ENCODE data around the gene TCF19. TPM values are rescaled to one million over a fixed set of nuclear protein-coding genes. Genes with fewer than 3 reads are reported as not detected.
A peak's percentile ranks its signal among the peaks of the same experiment; 100 is the strongest.
"Not testable (repeated sequence)": the region's sequence is repeated elsewhere in the genome, so short reads cannot be mapped to it uniquely, and the experiment has no call there.

Gene TCF19
- polyA plus RNA-seq, 12 donors, result 8.7 to 16.3 (median 11.0) TPM; not detected in 1

GRCh38 chr6:31179896-31180295 is 21.5 kb downstream of the TCF19 start:
- DNase-seq, result no peak

DNA sequence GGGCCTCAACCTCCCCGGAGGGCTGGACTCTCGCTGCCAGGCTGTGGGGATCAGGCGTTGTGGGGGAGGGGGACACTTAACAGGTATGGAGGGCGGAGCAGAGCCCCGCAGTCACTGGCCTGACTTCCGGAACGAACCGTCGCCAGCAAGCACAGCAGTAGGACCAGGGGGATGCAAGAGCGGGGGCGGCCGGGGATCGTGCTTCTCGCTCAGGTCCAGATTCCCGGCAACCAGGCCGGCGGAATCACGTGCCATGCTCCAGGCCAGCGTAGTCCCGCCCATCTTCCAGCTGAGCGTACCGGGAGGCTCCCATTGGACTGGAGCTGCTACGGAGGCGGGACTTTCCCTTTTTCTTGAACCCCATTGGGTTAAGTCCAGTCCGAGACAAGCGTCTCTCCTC is 22.1 kb downstream of the TCF19 start:
- peak; percentile 53 for DNase-seq

DNA sequence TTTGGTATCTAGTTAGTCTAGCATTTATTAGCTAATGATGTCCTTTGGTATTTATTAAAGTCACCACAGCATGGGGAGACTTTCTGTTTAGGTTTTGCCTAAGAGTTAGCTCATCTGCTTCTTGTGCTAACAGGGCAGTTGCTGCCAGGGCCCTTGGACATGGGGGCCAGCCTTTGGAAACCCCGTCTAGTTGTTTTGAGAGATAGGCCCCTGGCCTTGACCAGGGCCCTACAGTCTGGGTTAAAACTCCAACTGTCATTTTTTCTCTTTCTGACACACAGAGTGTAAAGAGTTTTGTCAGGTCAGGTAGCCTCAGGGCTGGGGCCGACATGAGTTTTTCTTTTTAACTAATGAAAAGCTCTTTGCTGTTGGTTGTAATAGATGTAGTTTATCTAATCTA is 24.9 kb downstream of the TCF19 start:
- DNase-seq, result not testable (repeated sequence)

GRCh38 chr6:31183859-31184258 is 25.5 kb downstream of the TCF19 start:
- DNase-seq, result not testable (repeated sequence)

GRCh38 chr6:31185695-31186051 is 27.3 kb downstream of the TCF19 start:
- not testable (repeated sequence) for DNase-seq

- DNase-seq, result no peak
Measured at GRCh38 chr6:31186052-31186734, 27.8 kb downstream of the TCF19 start.

- DNase-seq, result no peak
Measured at GRCh38 chr6:31187780-31188194, 29.4 kb downstream of the TCF19 start.

DNA sequence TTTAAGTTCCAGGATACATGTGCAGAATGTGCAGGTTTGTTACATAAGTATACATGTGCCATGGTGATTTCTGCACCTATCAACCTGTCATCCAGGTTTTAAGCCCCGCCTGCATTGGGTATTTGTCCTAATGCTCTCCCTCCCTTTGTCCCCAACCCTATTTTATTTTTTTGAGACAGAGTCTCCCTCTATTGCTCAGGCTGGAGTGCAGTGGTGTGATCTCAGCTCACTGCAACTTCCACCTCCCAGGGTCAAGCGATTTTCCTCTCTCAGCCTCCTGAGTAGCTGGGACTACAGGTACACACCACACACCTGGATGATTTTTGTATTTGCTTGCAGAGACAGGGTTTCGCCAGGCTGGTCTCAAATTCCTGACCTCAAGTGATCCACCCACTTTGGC is 30.8 kb downstream of the TCF19 start:
- DNase-seq, result not testable (repeated sequence)

DNA sequence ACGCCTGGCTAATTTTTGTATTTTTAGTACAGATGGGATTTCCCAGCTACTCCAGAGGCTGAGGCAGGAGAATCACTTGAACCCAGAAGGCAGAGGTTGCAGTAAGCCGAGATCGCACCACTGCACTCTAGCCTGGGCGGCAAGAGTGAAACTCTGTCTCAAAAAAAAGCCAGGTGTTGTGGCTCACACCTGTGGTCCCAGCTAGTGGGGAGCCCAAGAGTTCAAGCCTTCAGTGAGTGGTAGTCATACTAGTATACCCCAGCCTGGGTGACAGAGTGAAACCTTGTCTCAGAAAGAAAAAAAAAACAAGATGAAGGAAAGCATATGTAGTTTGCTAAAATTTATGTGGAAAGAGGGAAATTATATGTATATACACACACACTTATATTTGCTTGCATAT is 32.1 kb downstream of the TCF19 start:
- DNase-seq, result no peak

GRCh38 chr6:31192431-31193105 is 34.2 kb downstream of the TCF19 start:
- DNase-seq, result peak; percentile 57

GRCh38 chr6:31193206-31193605 is 34.8 kb downstream of the TCF19 start:
- DNase-seq, result no peak

- no peak for DNase-seq
Measured at GRCh38 chr6:31194061-31194834, 35.9 kb downstream of the TCF19 start.

DNA sequence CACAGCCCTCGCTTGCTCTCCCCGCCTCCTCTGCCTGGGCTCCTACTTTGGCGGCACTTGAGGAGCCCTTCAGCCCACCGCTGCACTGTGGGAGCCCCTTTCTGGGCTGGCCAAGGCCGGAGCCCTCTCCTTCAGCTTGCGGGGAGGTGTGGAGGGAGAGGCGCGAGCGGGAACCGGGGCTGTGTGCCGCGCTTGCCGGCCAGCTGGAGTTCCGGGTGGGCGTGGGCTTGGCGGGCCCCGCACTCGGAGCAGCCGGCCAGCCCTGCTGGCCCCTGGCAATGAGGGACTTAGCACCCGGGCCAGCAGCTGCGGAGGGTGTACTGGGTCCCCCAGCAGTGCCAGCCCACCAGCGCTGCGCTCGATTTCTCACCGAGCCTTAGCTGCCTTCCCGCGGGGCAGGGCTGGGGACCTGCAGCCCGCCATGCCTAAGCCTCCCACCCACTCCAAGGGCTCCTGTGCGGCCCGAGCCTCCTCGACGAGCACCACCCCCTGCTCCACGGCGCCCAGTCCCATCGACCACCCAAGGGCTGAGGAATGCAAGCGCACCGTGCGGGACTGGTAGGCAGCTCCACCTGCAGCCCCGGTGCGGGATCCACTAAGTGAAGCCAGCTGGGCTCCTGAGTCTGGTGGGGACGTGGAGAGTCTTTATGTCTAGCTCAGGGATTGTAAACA is 37.1 kb downstream of the TCF19 start:
- DNase-seq, result not testable (repeated sequence)

GRCh38 chr6:31196251-31197022 is 38.0 kb downstream of the TCF19 start:
- not testable (repeated sequence) for DNase-seq

DNA sequence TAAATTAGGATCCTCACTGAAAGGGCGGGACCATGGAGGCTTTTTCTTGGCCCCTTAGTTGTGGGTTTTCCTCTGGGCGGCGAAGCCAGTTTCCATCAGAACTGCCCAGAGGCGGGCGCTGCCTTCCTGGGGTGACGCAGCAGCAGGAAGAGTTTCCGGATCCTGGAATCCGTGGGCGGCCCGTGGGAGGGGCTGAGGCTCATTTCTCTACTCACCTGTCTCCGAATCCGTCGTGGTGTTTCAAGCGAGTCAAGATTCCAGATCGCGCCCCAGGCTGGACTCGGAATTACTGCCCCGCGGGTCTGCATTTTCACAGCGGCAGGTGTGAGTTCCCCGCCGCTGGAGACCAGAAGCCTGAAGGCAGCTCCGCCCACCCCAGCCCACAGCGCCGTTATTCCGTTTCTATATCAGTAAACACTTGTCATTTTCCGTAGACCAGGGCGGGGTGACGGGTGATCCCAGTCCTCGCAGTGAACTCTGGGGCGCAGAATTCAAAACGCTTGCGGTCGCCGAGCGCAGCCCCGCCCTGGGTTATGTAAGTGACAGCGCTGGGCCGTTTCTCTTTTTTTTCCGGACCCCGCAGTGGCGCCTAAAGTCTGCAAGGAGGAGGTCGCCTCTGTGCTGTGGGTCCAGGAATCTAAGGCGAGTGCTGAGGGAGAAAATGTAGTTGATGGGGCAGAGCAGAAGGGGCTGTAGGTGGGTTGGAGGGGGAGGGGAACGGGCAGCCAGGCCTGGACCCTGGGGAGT is 39.3 kb downstream of the TCF19 start:
- DNase-seq, result peak; percentile 85

DNA sequence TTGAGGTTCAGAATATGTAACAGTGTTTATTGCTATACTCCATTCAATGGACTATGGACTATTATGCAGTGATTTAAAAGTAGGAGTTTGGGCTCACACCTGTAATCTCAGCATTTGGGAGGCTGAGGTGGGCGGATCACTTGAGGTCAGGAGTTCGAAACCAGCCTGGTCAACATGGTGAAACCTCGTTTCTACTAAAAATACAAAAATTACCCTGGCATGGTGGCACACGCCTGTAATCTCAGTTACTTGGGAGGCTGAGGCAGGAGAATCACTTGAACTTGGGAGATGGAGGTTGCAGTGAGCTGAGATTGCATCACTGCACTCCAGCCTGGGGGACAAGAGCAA is 40.7 kb downstream of the TCF19 start:
- DNase-seq, result not testable (repeated sequence)

DNA sequence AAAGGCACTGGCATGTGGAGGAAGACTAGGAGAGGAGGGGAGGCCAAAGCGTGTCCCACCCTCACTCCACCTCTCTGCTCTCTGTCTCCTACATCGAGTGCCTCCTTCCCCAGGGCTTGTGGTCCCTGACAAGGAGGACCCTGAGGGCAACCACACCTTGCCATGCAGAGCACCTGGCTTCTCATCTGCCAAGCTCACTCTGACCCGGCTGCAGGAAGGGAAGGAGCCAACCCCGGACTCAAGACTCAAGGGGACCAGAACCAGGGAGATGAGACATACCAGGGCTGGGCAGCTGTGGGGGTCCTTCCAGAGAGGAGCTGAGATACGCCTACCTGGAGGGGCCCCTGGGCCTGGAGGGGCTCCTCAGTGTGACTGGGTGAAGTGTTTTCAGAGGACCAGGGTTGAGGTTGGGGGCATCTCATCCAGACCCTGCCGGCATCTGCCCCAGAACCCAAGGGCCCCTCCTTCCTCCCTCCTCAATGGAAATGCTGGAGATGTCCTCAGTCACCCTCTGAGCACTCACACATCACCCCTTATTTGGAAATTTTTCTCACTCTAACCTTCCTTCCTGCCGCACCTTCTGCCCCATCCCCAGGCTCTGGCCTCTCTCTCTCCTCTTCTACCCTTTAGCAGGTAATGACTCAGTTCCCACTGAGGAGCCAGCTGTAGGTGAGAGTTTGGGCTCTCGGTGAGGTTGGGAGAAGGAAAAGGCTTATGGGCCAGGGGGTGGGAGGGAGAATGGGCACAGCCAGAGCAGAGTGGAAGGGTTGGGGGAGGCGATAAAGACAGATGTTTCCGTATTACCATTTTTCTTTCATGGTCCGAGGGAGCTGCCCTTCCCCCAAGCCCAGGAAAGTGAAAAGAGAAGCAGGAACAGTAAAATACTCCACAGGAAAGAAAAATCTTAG is 44.1 kb downstream of the TCF19 start:
- no peak for DNase-seq

DNA sequence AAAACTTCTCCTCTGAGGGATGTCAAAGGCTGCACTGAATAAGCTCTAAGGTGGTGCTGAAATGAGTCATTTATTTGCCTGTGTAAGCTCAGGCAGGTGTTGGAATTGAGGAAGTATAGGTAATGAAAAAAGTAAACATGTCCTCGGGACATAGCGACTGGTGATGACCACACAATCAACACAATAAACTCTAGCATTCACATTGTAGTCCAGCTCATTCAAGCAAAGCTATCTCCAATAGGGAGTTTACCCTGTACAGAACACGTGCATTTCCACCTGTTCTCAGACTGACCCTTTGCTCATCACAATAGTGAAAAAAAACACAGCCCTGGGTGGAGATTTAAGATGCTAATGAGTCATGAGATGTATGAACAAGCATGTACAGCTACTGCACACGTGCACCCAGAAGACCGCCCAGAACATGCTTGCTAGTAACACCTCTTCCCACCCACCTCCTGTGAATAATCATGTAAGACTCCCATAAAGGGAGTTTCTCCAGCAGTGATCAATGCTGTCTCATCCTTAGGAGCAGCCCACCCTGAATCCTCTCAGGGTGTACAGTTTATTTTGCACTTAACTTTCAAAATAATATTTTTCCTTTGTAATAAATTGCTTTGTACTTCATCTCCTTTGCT is 45.1 kb downstream of the TCF19 start:
- no peak for DNase-seq

DNA sequence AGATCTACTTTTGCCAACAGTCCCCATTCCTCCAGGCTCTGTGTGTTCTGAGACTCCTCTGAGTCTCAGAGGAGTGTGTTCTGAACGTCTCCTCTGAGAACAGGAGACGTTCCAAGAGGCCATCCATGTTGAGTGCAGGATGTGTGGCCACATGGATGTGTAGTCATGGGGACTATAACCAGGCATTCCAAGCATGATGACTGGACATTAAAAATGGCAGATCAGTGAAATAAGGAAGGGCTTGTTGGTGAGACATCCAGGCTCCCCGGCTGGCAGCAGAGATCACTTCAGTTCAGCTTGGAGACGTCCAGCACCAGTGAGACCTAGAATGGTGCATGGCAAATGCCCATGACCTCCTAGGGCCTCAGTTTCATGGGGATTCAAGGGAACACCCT is 46.4 kb downstream of the TCF19 start:
- no peak for DNase-seq
